PC-3 (cell line): ENCODE data around the gene EPB41L4A. TPM values are rescaled to one million over a fixed set of nuclear protein-coding genes. Genes with fewer than 3 reads are reported as not detected.

Experiments used
- ATAC-seq: fragments of 200-7000 bp; cut with Tn5 transposase; 2 replicates; pipeline ENCODE4 v1.9.1; 2020; ENCODE audit warnings: mild to moderate bottlenecking, moderate library complexity
- BruUV-seq: library from RNA; stranded (reverse); fragments of 400-500 nt; replicated peaks from 2 replicates; lab custom pipeline; 2021; lab: Mats Ljungman, UMichigan
- CTCF ChIA-PET: fragments of 300-600 bp; sonication (Branson Sonifier 250); formaldehyde crosslinking; loops from one replicate; lab custom pipeline; 2022; ENCODE audit warnings: antibody characterized with exemption; lab: Charles Lee
- POLR2A ChIA-PET: fragments of 300-600 bp; sonication (Branson Sonifier 250); formaldehyde crosslinking; loops from one replicate; lab custom pipeline; 2022; ENCODE audit warnings: antibody characterized with exemption; ENCODE audit not compliant: unreplicated experiment; lab: Charles Lee
- DNase-seq: peaks from one replicate; pipeline ENCODE4 v3.0.0-alpha.2; 2015
- H2AFZ ChIP-seq: fragments of 300-600 bp; sonication (generic); 2 replicates; pipeline ENCODE4 v1.6.0; 2016; ENCODE audit warnings: antibody characterized with exemption, low read length
- H3F3A ChIP-seq: fragments of 300-600 bp; sonication (generic); one replicate; pipeline ENCODE4 v1.6.0; 2017; ENCODE audit warnings: antibody characterized with exemption, low read length, control low read depth, mild to moderate bottlenecking; ENCODE audit not compliant: unreplicated experiment
- H3K27ac ChIP-seq: fragments of 300-600 bp; sonication (generic); 2 replicates; pipeline ENCODE4 v1.5.1; 2016; ENCODE audit warnings: mild to moderate bottlenecking, low read length
- H3K27me3 ChIP-seq: fragments of 300-600 bp; sonication (generic); 2 replicates; pipeline ENCODE4 v1.6.1; 2016; ENCODE audit warnings: low read length, mixed read lengths
- H3K36me3 ChIP-seq: fragments of 300-600 bp; sonication (generic); 2 replicates; pipeline ENCODE4 v1.6.1; 2016; ENCODE audit warnings: low read depth, mixed run types, low read length, mixed read lengths
- H3K4me1 ChIP-seq: fragments of 300-600 bp; sonication (generic); 2 replicates; pipeline ENCODE4 v1.5.1; 2016; ENCODE audit warnings: low read length; ENCODE audit not compliant: insufficient read depth
- H3K4me2 ChIP-seq: fragments of 300-600 bp; sonication (generic); 2 replicates; pipeline ENCODE4 v1.6.0; 2016; ENCODE audit warnings: low read length
- H3K4me3 ChIP-seq: fragments of 300-600 bp; sonication (generic); 2 replicates; pipeline ENCODE4 v1.5.1; 2016; ENCODE audit warnings: mild to moderate bottlenecking, low read length, mixed read lengths
- H3K79me2 ChIP-seq: fragments of 300-600 bp; sonication (generic); 2 replicates; pipeline ENCODE4 v1.6.1; 2017; ENCODE audit warnings: low read length, mixed read lengths
- H3K9ac ChIP-seq: fragments of 300-600 bp; sonication (generic); 2 replicates; pipeline ENCODE4 v1.6.0; 2016; ENCODE audit warnings: mild to moderate bottlenecking, low read length
- H3K9me2 ChIP-seq: fragments of 300-600 bp; sonication (generic); replicated peaks from 2 replicates; pipeline ENCODE4 v1.6.1; 2016; ENCODE audit warnings: mixed run types, low read length, mixed read lengths
- H3K9me3 ChIP-seq: fragments of 300-600 bp; sonication (generic); 2 replicates; pipeline ENCODE4 v1.6.1; 2016; ENCODE audit warnings: low read length, mixed read lengths
- H4K20me1 ChIP-seq: fragments of 300-600 bp; sonication (generic); 2 replicates; pipeline ENCODE4 v1.6.1; 2016; ENCODE audit warnings: low read length, mixed read lengths
- CTCF ChIP-seq: fragments of 300-600 bp; sonication (generic); conservative IDR thresholded peaks from 2 replicates; pipeline ENCODE4 v1.5.1; 2017; ENCODE audit warnings: antibody characterized with exemption, low read depth, mild to moderate bottlenecking, low read length
- EZH2 ChIP-seq: fragments of 300-600 bp; sonication (generic); IDR thresholded peaks from one replicate; pipeline ENCODE4 v1.6.1; 2017; ENCODE audit warnings: antibody characterized with exemption, mild to moderate bottlenecking, low read length; ENCODE audit not compliant: unreplicated experiment
- EZH2phosphoT487 ChIP-seq: fragments of 300-600 bp; sonication (generic); IDR thresholded peaks from 2 replicates; pipeline ENCODE4 v1.6.1; 2018; ENCODE audit warnings: mild to moderate bottlenecking, antibody characterized with exemption, low read length, borderline replicate concordance
- intact Hi-C: fragments of 100-400 bp; cut with micrococcal nuclease; formaldehyde crosslinking; loops from 2 replicates; pipeline ENCODE4 v1.9.0; 2023
- total RNA-seq: library from RNA; depleted of rRNA; stranded (reverse); fragments of >200 nt; gene quantifications from 2 replicates; pipeline ENCODE4 v1.2.3, GENCODE V29; 2014

EPB41L4A gene
- total RNA-seq, 1 experiment from 2014 or later: not detected

- no peak overlapping the region for H3K4me3 ChIP-seq
- H3K4me1 ChIP-seq: peaks cover 9% of the 10 kb centered on the region; the same call in 1 of the 2 replicates
- DNase-seq (no peak), ATAC-seq (no peak)
- peaks cover 27% of the 10 kb centered on the region for H4K20me1 ChIP-seq
- H3K4me2 ChIP-seq: no peak overlapping the region
- no peak overlapping the region for H3K27ac ChIP-seq
- peaks cover 25% of the 10 kb centered on the region for H3K79me2 ChIP-seq
- no peaks in the 10 kb centered on the region for H3K9me2 ChIP-seq
- no peaks in the 10 kb centered on the region for H3K9me3 ChIP-seq
- H3K9ac ChIP-seq: no peak overlapping the region
- H3K36me3 ChIP-seq: peaks cover 33% of the 10 kb centered on the region
- ChIA-PET POLR2A (no interaction called here), CTCF (no interaction called here)
- H2AFZ ChIP-seq: no peak overlapping the region
- no TSS peak for BruUV-seq
- TF ChIP-seq EZH2phosphoT487: no peak
- no peak for TF ChIP-seq CTCF
- TF ChIP-seq EZH2: no peak
- no peaks in the 10 kb centered on the region for H3K27me3 ChIP-seq
- H3F3A ChIP-seq: peaks cover 5% of the 10 kb centered on the region
- intact Hi-C loops: no loop called here
Measured at GRCh38 chr5:112159435-112159834, 259.6 kb downstream of the EPB41L4A start.

GRCh38 chr5:112156211-112156610 lies 262.9 kb downstream of the EPB41L4A start:
- TF ChIP-seq CTCF (no peak), EZH2 (no peak), EZH2phosphoT487 (no peak)
- H3K79me2 ChIP-seq: peaks cover 6% of the 10 kb centered on the region
- H3K9me3 ChIP-seq: no peaks in the 10 kb centered on the region
- no peak for DNase-seq
- H3K27ac ChIP-seq: no peak overlapping the region
- no peaks in the 10 kb centered on the region for H3K27me3 ChIP-seq
- ChIA-PET CTCF (interaction anchor here (0.6 kb wide), 1 partner anchor 1655 kb away, joined by 4 read pairs; no protein-coding TSS in a partner anchor), POLR2A (no interaction called here)
- H3K36me3 ChIP-seq: peaks cover under 1% of the 10 kb centered on the region; the same call in 1 of the 2 replicates
- no peak overlapping the region for H3K4me3 ChIP-seq
- H3K4me1 ChIP-seq: no peaks in the 10 kb centered on the region; the same call in 1 of the 2 replicates
- H3K9me2 ChIP-seq: no peaks in the 10 kb centered on the region
- H2AFZ ChIP-seq: no peak overlapping the region
- intact Hi-C loops: no loop called here
- no TSS peak for BruUV-seq
- no peak for ATAC-seq
- H3F3A ChIP-seq: no peaks in the 10 kb centered on the region
- no peaks in the 10 kb centered on the region for H4K20me1 ChIP-seq
- no peak overlapping the region for H3K4me2 ChIP-seq
- H3K9ac ChIP-seq: no peak overlapping the region

- intact Hi-C loops: no loop called here
- ATAC-seq: peak; percentile 33; the same call in 1 of the 2 replicates
- no peaks in the 10 kb centered on the region for H3K9me2 ChIP-seq
- no TSS peak for BruUV-seq
- ChIA-PET CTCF (interaction anchor here (0.6 kb wide), 1 partner anchor 1654 kb away, joined by 4 read pairs; no protein-coding TSS in a partner anchor), POLR2A (no interaction called here)
- no peaks in the 10 kb centered on the region for H3K9me3 ChIP-seq
- H2AFZ ChIP-seq: no peak overlapping the region
- H3K4me3 ChIP-seq: no peak overlapping the region
- no peaks in the 10 kb centered on the region for H3K79me2 ChIP-seq
- no peaks in the 10 kb centered on the region for H4K20me1 ChIP-seq
- no peaks in the 10 kb centered on the region for H3K36me3 ChIP-seq
- no peak overlapping the region for H3K9ac ChIP-seq
- no peak overlapping the region for H3K27ac ChIP-seq
- peak; percentile 48 for DNase-seq
- H3K27me3 ChIP-seq: no peaks in the 10 kb centered on the region
- TF ChIP-seq CTCF: no peak
- TF ChIP-seq EZH2phosphoT487: no peak
- TF ChIP-seq EZH2: no peak
- no peaks in the 10 kb centered on the region; the same call in 1 of the 2 replicates for H3K4me1 ChIP-seq
- no peak overlapping the region for H3K4me2 ChIP-seq
- no peaks in the 10 kb centered on the region for H3F3A ChIP-seq
Measured at GRCh38 chr5:112154940-112155686, 264.0 kb downstream of the EPB41L4A start.
